Osteoblast (primary cell): Measurements from ENCODE around the gene HLA-DMB. TPM values are rescaled to one million over a fixed set of nuclear protein-coding genes. Genes with fewer than 3 reads are reported as not detected.

Source experiments
- DNase-seq: peaks from one replicate; pipeline ENCODE4 v3.0.0; 2011; ENCODE audit warnings: low spot score, mixed read lengths; ENCODE audit not compliant: insufficient read length; ENCODE audit errors: missing footprints
- H2AFZ ChIP-seq: 2 replicates; pipeline ENCODE4 v1.6.0; 2011; ENCODE audit warnings: mild to moderate bottlenecking, low read length
- H3K27ac ChIP-seq: 2 replicates; pipeline ENCODE4 v1.5.1; 2011; ENCODE audit warnings: mild to moderate bottlenecking, low read depth, low read length, moderate library complexity
- H3K27me3 ChIP-seq: 2 replicates; pipeline ENCODE4 v1.6.0; 2012; ENCODE audit warnings: mild to moderate bottlenecking, control low read depth, inconsistent platforms, low read length, moderate library complexity; ENCODE audit not compliant: insufficient read depth
- H3K36me3 ChIP-seq: 2 replicates; pipeline ENCODE4 v1.5.1; 2011; ENCODE audit warnings: mild to moderate bottlenecking, low read length, control low read depth, moderate library complexity; ENCODE audit not compliant: insufficient read depth
- H3K4me1 ChIP-seq: 2 replicates; pipeline ENCODE4 v1.5.1; 2011; ENCODE audit warnings: mild to moderate bottlenecking, low read length, control low read depth, moderate library complexity; ENCODE audit not compliant: insufficient read depth
- H3K4me2 ChIP-seq: 2 replicates; pipeline ENCODE4 v1.6.0; 2011; ENCODE audit warnings: mild to moderate bottlenecking, low read length; ENCODE audit not compliant: insufficient read depth
- H3K4me3 ChIP-seq: fragments of 200-600 bp; sonication (generic); 3 replicates; pipeline ENCODE4 v1.5.1; 2012; ENCODE audit warnings: mild to moderate bottlenecking, low read length, inconsistent platforms; ENCODE audit not compliant: insufficient read depth
- H3K79me2 ChIP-seq: 2 replicates; pipeline ENCODE4 v1.6.0; 2012; ENCODE audit warnings: mild to moderate bottlenecking, low read length, control low read depth, inconsistent platforms; ENCODE audit not compliant: insufficient read depth
- H3K9me3 ChIP-seq: 2 replicates; pipeline ENCODE4 v1.5.1; 2011; ENCODE audit warnings: low read depth, low read length, control low read depth
- H4K20me1 ChIP-seq: 2 replicates; pipeline ENCODE4 v1.6.0; 2012; ENCODE audit warnings: mild to moderate bottlenecking, low read length, control low read depth; ENCODE audit not compliant: insufficient read depth
- total RNA-seq: library from RNA; depleted of rRNA; stranded (reverse); fragments of >200 nt; gene quantifications from 2 replicates; pipeline ENCODE4 v1.2.3, GENCODE V29; 2012
- TF ChIP-seq, protein P1 (sequence below): IDR thresholded peaks from 2 replicates; pipeline ENCODE4 v1.5.1; 2011; ENCODE audit warnings: mild to moderate bottlenecking, low read depth, low read length, moderate library complexity; ENCODE audit errors: extremely low read depth

HLA-DMB gene
- total RNA-seq, 1 donor, result 2.2 TPM

GRCh38 chr6:32979720-32980487, 39.1 kb upstream of the HLA-DMB start:
- H3K4me3 ChIP-seq, result no peak overlapping the region
- no peak overlapping the region for H3K27ac ChIP-seq
- DNase-seq, result no peak
- TF ChIP-seq, protein P1, sequence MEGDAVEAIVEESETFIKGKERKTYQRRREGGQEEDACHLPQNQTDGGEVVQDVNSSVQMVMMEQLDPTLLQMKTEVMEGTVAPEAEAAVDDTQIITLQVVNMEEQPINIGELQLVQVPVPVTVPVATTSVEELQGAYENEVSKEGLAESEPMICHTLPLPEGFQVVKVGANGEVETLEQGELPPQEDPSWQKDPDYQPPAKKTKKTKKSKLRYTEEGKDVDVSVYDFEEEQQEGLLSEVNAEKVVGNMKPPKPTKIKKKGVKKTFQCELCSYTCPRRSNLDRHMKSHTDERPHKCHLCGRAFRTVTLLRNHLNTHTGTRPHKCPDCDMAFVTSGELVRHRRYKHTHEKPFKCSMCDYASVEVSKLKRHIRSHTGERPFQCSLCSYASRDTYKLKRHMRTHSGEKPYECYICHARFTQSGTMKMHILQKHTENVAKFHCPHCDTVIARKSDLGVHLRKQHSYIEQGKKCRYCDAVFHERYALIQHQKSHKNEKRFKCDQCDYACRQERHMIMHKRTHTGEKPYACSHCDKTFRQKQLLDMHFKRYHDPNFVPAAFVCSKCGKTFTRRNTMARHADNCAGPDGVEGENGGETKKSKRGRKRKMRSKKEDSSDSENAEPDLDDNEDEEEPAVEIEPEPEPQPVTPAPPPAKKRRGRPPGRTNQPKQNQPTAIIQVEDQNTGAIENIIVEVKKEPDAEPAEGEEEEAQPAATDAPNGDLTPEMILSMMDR, result no peak
- peaks cover 56% of the 10 kb centered on the region for H3K79me2 ChIP-seq
- no peaks in the 10 kb centered on the region for H3K9me3 ChIP-seq
- no peak overlapping the region for H3K4me2 ChIP-seq
- peaks cover 84% of the 10 kb centered on the region for H3K36me3 ChIP-seq
- H3K27me3 ChIP-seq, result no peaks in the 10 kb centered on the region
- peaks cover 73% of the 10 kb centered on the region for H4K20me1 ChIP-seq
- peaks cover 21% of the 10 kb centered on the region for H3K4me1 ChIP-seq
- no peak overlapping the region for H2AFZ ChIP-seq

DNA sequence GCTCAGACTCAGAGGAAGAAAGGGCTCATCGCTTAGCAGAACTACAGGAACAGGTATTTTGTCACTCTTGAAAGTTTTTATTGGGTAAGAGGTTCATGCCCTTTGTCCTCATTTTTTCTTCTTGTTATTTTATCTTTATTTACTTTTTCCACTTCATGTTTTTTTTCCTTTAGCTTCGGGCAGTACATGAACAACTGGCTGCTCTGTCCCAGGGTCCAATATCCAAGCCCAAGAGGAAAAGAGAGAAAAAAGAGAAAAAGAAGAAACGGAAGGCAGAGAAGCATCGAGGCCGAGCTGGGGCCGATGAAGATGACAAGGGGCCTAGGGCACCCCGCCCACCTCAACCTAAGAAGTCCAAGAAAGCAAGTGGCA, 37.1 kb upstream of the HLA-DMB start:
- Histone ChIP-seq H3K4me3 (no peak overlapping the region), H3K27ac (no peak overlapping the region), H3K36me3 (peaks cover 99% of the 10 kb centered on the region), H2AFZ (no peak overlapping the region), H3K79me2 (peaks cover 76% of the 10 kb centered on the region), H3K4me2 (peak overlapping the region; percentile 10), H3K4me1 (peaks cover 26% of the 10 kb centered on the region), H3K27me3 (no peaks in the 10 kb centered on the region), H4K20me1 (peaks cover 82% of the 10 kb centered on the region), H3K9me3 (no peaks in the 10 kb centered on the region)
- TF ChIP-seq, protein P1, result no peak
- DNase-seq, result no peak

DNA sequence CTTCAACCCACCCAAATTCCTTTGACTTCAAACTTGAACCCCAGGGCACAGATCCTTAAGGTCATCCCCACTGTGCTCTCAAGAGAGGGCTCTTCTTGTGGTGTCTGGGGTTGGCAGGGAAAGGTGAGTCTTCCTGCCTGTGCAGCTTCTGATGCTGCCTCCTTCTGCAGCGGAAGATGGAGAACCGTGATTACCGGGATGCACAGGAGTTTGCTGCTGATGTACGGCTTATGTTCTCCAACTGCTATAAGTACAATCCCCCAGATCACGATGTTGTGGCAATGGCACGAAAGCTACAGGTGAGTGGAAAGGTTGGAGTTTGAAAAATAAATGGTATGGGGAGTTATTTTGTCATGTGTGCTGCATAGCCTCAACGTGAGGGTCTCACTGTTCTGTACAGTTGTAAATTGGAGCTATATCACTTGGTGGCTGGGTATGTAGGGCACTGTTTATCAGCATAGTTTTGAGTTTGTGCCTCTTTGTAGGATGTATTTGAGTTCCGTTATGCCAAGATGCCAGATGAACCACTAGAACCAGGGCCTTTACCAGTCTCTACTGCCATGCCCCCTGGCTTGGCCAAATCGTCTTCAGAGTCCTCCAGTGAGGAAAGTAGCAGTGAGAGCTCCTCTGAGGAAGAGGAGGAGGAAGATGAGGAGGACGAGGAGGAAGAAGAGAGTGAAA, 36.6 kb upstream of the HLA-DMB start:
- Histone ChIP-seq H3K4me1 (peaks cover 26% of the 10 kb centered on the region), H3K4me3 (no peak overlapping the region), H3K79me2 (peaks cover 81% of the 10 kb centered on the region), H3K36me3 (peaks cover 99% of the 10 kb centered on the region), H3K27me3 (no peaks in the 10 kb centered on the region), H3K9me3 (no peaks in the 10 kb centered on the region), H3K4me2 (peak overlapping the region; percentile 10), H4K20me1 (peaks cover 85% of the 10 kb centered on the region), H2AFZ (no peak overlapping the region), H3K27ac (no peak overlapping the region)
- no peak for DNase-seq
- TF ChIP-seq, protein P1, result no peak
